A172 (cell line): Measurements from ENCODE around the gene NDC80. TPM values are rescaled to one million over a fixed set of nuclear protein-coding genes. Genes with fewer than 3 reads are reported as not detected.
"Not testable (repeated sequence)": the region's sequence is repeated elsewhere in the genome, so short reads cannot be mapped to it uniquely, and the experiment has no call there.

Experiments
- DNase-seq: peaks from one replicate; pipeline ENCODE4 v3.0.0-alpha.2; 2015; ENCODE audit warnings: low spot score
- total RNA-seq: library from RNA; depleted of rRNA; stranded (reverse); fragments of >200 nt; shearing (Covaris generic); gene quantifications from 2 replicates; pipeline ENCODE4 v1.2.3, GENCODE V29; 2014

NDC80 gene
- total RNA-seq, 1 experiment from 2014 or later = 72.7 TPM

GRCh38 chr18:2625217-2625616 is 53.9 kb downstream of the NDC80 start:
- no peak for DNase-seq

- DNase-seq = peak; percentile 26
Measured at GRCh38 chr18:2627821-2628276, 56.5 kb downstream of the NDC80 start.

GRCh38 chr18:2629003-2629402 is 57.6 kb downstream of the NDC80 start:
- no peak for DNase-seq

DNA sequence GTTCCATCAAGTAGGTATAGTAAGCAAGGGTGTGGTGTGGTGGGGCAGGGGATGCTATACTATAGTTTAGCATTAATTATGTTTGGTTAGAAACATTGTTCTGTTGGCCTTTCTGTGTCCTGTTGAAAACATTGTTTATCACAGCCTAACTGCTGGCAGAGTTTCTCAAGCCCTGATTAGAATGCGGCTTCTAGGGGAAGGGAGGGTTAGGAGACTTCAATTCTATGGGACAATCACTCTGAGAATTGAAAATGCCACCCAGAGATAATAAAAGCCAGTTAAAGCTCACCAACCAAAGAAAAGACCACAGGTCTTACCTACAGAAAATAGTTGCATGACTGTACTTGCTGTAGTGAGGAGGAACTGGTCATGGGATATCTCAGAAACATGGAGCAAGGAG is 64.2 kb downstream of the NDC80 start:
- no peak for DNase-seq

- no peak for DNase-seq
Measured at GRCh38 chr18:2636126-2636631, 64.8 kb downstream of the NDC80 start.

- no peak for DNase-seq
Measured at GRCh38 chr18:2641638-2642037, 70.3 kb downstream of the NDC80 start.

DNA sequence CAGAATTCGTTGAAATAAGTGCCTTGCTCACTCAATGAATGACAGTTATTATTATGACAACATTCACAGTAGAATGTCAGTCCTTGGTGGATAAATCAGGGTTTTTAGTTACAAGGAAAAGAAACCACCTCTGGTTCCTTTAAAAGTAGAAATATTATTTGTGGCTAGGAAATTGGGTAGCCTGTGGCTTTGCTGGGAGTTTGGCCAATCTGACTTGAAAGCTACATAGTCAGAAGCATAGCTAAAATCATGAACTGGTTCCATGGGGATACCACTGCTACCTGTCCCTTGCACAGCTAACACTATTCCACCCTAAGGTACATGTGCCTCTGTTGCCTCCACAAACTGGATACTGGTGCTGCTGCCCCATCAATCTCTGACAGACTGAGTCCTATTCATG is 71.4 kb downstream of the NDC80 start:
- DNase-seq = no peak

GRCh38 chr18:2644535-2644934 is 73.2 kb downstream of the NDC80 start:
- no peak for DNase-seq

DNA sequence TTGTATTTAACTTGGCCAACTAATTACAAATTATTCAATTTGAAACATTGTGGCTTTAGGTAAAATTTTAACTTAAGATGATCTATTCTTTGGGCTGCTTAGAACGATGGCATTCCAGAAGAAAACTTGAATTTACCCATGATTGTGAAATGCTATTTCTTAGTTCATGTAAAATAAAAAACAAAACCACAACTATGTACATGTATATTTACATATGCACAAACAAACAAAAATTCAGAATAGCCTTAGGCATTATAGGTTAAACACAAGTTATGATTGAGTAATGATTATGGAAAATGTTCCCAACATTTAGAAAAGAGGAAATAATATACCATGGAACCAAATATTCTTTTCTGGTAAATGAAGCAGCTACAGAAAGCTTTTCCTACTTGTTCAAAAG is 80.6 kb downstream of the NDC80 start:
- DNase-seq = no peak

GRCh38 chr18:2653467-2653866 is 82.1 kb downstream of the NDC80 start:
- DNase-seq = no peak

DNA sequence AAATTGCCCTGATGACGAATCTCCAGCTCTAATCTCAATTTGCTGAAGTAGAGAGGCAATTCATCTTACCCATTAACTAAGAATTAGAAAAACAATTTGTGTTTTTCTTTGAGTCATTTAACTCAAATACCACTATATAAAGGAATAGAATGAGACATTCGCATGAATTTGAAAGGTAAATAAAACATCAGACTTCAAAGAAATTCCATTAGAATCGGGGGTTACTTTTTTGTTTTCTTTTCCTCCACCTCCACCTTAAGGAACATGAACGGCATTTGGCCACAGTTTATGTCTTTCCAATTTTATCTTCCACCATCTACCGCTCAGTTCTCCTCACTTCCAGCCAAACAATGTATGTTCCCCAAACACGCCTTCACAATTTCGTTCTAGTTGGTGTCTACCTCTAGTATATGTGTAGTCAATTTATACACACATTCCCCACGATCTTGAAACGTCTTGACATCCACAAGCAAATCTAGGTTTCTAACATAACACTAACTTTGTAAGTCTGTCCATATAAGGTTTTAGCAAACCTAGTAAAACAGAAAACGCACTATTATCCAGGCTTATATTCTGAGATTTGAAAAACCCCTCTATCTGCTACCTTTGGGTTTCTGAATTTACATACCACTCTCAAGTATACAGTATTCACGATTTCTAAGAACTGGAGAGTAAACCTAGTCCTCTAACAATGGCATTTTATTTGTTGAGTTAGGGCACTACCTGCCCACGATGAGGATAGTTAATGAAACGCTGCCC is 83.0 kb downstream of the NDC80 start:
- DNase-seq = no peak

GRCh38 chr18:2654928-2655177 is 83.5 kb downstream of the NDC80 start:
- DNase-seq = no peak

DNA sequence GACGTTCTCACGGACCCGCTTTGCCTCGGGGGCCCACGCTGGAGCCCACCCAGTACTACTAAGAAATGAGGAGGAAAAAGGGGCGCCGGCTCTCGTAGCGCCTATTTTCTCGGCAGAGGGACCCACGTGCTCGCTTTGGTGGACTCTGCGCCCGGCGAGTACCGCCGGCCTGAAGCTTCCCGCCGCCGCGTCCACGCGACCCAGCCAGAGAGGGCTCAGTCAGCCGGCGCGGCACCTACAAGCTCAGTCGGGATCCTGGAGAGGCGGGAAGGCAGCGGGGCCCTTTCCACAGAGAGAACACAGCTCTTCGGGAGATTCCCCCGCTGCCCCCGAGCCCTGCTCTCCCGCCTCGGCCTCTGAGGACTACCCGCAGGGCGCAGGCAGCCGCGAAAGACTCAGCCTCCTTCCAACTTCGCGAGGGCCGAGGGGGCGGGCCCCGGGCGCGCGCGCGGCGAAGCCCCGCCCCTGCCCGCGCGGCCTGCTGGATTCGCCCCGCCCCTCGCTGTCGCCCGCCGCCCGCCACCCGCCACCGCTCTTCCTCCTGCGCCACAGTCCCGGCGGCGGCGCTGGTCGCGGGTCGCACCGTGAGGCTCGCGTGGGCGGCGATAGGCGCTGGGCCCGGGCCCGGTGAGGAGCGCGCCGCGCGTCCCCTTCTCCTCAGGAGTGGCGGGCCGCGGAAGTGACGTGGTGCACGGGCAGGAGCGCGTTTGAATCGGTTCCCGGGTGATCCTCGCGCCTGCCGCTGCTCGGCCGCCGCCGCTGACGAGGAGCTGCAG is 84.0 kb downstream of the NDC80 start, which contains the start of gene SMCHD1:
SMCHD1 (plus strand) TSS at position 549 of the 776 bp plus-strand sequence. CDS start 350 bp downstream, outside the sequence.
- DNase-seq = peak; percentile 65

DNA sequence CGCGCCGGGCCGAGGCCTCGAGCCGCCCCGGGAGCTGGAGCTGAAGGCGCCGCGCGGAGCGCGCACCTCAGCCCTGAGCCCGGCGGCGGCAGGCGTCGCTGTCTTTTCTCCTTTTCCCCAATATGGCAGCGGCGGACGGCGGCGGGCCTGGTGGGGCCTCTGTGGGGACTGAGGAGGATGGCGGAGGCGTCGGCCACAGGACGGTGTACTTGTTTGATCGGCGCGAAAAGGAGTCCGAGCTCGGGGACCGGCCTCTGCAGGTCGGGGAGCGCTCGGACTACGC is 84.5 kb downstream of the NDC80 start:
- DNase-seq = no peak

DNA sequence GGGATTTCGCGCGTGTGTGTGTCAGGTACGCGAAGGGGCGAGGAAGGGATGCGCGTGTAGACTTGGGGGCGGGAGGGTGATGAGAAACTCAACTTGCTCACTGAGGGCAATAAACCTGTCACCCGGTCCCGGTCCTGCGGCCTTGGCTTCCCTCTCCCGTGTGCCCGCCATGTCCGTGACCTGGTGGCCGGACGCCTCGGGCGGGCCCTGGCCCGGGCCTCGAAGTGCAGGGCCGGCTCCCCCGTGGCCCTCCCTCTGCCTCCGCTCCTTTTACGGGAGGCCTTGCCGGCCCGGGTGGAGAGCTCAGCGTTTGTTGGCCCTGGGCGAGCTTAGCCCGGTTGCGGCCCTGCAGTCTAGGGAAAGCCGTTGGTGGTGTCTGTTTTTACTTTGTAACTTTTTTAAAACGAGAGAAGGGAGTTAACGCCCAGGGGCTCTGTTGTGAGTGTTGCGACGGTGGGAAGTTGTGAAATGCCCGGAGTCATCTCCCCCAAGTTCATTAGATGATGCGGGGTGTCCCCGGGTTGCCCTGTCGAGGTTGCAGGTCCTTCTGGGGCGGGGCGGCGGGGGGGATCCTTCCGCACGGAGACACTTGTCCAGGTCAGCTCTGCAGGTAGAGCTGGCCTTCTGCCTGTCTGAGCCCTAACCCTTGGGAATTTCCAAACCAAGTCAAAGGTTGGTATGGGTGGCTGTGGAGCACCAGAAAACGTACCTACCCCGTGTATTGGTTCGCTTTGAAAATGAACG is 85.1 kb downstream of the NDC80 start:
- DNase-seq = peak; percentile 20

- DNase-seq = no peak
Measured at GRCh38 chr18:2656981-2657512, 85.7 kb downstream of the NDC80 start.

GRCh38 chr18:2657788-2658458 is 86.6 kb downstream of the NDC80 start:
- peak; percentile 46 for DNase-seq

GRCh38 chr18:2660849-2661248 is 89.5 kb downstream of the NDC80 start:
- DNase-seq = not testable (repeated sequence)

- not testable (repeated sequence) for DNase-seq
Measured at GRCh38 chr18:2662288-2662687, 90.9 kb downstream of the NDC80 start.

DNA sequence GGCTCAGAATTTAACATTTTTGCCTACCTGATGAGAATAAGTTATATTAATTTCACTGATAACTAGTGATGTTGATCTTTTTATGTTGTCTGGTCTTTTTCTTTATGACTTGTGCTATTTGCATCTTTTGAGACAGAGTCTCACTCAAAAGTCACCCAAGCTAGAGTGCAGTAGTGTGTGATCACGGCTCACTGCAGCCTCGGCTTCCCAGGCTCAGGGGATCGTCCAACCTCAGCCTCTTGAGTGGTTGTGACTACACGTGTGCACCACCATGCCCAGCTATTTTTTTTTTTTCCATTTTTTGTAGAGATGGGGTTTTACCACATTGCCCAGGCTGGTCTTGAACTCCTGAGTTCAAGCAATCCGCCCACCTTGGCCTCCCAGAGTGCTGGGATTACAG is 91.6 kb downstream of the NDC80 start:
- DNase-seq = no peak
